ENCODE measurements around the gene KRTAP5-6.

KRTAP5-6 gene

GRCh38 chr11:1745701-1746320, 48.8 kb downstream of the KRTAP5-6 start:
- in situ Hi-C loops (cut with MboI; ENCODE audit: low sequenced_read_pairs) = no loop called here

- in situ Hi-C loops (cut with MboI; ENCODE audit: low sequenced_read_pairs) = no loop called here
Observed at GRCh38 chr11:1746511-1746931, 49.5 kb downstream of the KRTAP5-6 start.

GRCh38 chr11:1746956-1747752, 50.2 kb downstream of the KRTAP5-6 start:
- in situ Hi-C loops (cut with MboI; ENCODE audit: low sequenced_read_pairs) = no loop called here
